DOHH2 (cell line): ENCODE data around the gene HYDIN.
"Not testable (repeated sequence)": the region's sequence is repeated elsewhere in the genome, so short reads cannot be mapped to it uniquely, and the experiment has no call there.

Experiments used
- H3F3A ChIP-seq: fragments of 200-600 bp; sonication (generic), shearing (Covaris generic); 2 replicates; pipeline ENCODE4 v1.6.0; 2016; ENCODE audit warnings: antibody characterized with exemption, mild to moderate bottlenecking; ENCODE audit not compliant: control insufficient read depth, insufficient read depth
- H3K27ac ChIP-seq: fragments of 200-600 bp; sonication (generic); 2 replicates; pipeline ENCODE4 v1.5.1; 2014; ENCODE audit warnings: low read depth, mild to moderate bottlenecking, low read length, moderate library complexity
- H3K27me3 ChIP-seq: fragments of 200-600 bp; sonication (generic); 2 replicates; pipeline ENCODE4 v1.6.1; 2014; ENCODE audit warnings: mild to moderate bottlenecking, low read length, mixed read lengths; ENCODE audit not compliant: control insufficient read depth
- H3K36me3 ChIP-seq: fragments of 200-600 bp; sonication (generic); 2 replicates; pipeline ENCODE4 v1.6.1; 2014; ENCODE audit warnings: mild to moderate bottlenecking, low read length, moderate library complexity, mixed read lengths; ENCODE audit not compliant: control insufficient read depth
- H3K4me1 ChIP-seq: fragments of 200-600 bp; sonication (generic); 2 replicates; pipeline ENCODE4 v1.6.1; 2014; ENCODE audit warnings: mild to moderate bottlenecking, low read length, mixed read lengths; ENCODE audit not compliant: control insufficient read depth
- H3K4me2 ChIP-seq: fragments of 200-600 bp; sonication (generic); 2 replicates; pipeline ENCODE4 v1.6.0; 2014; ENCODE audit warnings: mild to moderate bottlenecking, low read length, moderate library complexity
- H3K4me3 ChIP-seq: fragments of 200-600 bp; sonication (generic); 2 replicates; pipeline ENCODE4 v1.5.1; 2014; ENCODE audit warnings: mild to moderate bottlenecking, low read length, mixed read lengths
- H3K79me2 ChIP-seq: fragments of 200-600 bp; sonication (generic); 2 replicates; pipeline ENCODE4 v1.6.1; 2014; ENCODE audit warnings: mild to moderate bottlenecking, low read length, mixed read lengths; ENCODE audit not compliant: control insufficient read depth
- H3K9me2 ChIP-seq: fragments of 200-600 bp; sonication (generic); replicated peaks from 2 replicates; pipeline ENCODE4 v1.6.1; 2014; ENCODE audit warnings: mild to moderate bottlenecking, low read length, mixed read lengths; ENCODE audit not compliant: control insufficient read depth
- H3K9me3 ChIP-seq: fragments of 200-600 bp; sonication (generic); 2 replicates; pipeline ENCODE4 v1.6.1; 2014; ENCODE audit warnings: antibody characterized with exemption, low read length, mixed read lengths; ENCODE audit not compliant: control insufficient read depth, insufficient read depth
- H4K20me1 ChIP-seq: fragments of 200-600 bp; sonication (generic); 2 replicates; pipeline ENCODE4 v1.6.0; 2014; ENCODE audit warnings: low read depth, mild to moderate bottlenecking, antibody characterized with exemption, low read length, moderate library complexity; ENCODE audit not compliant: control insufficient read depth, insufficient read depth
- EZH2phosphoT487 ChIP-seq: fragments of 200-600 bp; sonication (generic); IDR thresholded peaks from 2 replicates; pipeline ENCODE4 v1.6.1; 2017; ENCODE audit warnings: borderline replicate concordance, mild to moderate bottlenecking, antibody characterized with exemption, low read length, moderate library complexity, mixed read lengths
- TF ChIP-seq, protein P1 (sequence below): fragments of 200-600 bp; sonication (generic); IDR thresholded peaks from one replicate; pipeline ENCODE4 v1.5.1; 2014; ENCODE audit warnings: antibody characterized with exemption, mild to moderate bottlenecking, low read depth, low read length; ENCODE audit not compliant: poor library complexity, severe bottlenecking

HYDIN gene

DNA sequence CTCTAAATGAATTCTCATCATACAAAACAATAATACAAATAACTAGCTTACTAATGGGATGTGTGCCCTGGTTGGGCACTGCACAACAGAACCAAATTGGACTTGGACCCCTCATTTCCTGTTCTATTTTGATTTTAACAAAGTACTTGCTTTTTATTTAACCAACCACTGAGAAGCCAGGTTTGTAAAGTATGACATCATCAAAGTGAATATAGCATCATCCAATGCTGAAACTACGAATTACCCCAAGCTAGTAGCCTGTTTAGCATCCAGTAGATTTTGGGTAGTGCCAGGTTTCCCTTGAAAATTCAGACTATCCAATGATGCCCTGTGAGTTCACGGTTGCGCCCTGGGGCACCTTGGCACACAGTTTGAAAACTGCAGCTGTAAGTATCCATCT is 51.0 kb downstream of the HYDIN start:
- H3K27ac ChIP-seq: no peak overlapping the region
- no peaks in the 10 kb centered on the region for H4K20me1 ChIP-seq
- no peak overlapping the region for H3K4me2 ChIP-seq
- H3K9me2 ChIP-seq: no peaks in the 10 kb centered on the region
- no peak overlapping the region for H3K4me3 ChIP-seq
- peaks cover 8% of the 10 kb centered on the region for H3K27me3 ChIP-seq
- no peaks in the 10 kb centered on the region for H3K36me3 ChIP-seq
- TF ChIP-seq, protein P1, sequence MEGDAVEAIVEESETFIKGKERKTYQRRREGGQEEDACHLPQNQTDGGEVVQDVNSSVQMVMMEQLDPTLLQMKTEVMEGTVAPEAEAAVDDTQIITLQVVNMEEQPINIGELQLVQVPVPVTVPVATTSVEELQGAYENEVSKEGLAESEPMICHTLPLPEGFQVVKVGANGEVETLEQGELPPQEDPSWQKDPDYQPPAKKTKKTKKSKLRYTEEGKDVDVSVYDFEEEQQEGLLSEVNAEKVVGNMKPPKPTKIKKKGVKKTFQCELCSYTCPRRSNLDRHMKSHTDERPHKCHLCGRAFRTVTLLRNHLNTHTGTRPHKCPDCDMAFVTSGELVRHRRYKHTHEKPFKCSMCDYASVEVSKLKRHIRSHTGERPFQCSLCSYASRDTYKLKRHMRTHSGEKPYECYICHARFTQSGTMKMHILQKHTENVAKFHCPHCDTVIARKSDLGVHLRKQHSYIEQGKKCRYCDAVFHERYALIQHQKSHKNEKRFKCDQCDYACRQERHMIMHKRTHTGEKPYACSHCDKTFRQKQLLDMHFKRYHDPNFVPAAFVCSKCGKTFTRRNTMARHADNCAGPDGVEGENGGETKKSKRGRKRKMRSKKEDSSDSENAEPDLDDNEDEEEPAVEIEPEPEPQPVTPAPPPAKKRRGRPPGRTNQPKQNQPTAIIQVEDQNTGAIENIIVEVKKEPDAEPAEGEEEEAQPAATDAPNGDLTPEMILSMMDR: no peak
- TF ChIP-seq EZH2phosphoT487: no peak
- no peaks in the 10 kb centered on the region for H3F3A ChIP-seq
- no peaks in the 10 kb centered on the region for H3K9me3 ChIP-seq
- no peaks in the 10 kb centered on the region for H3K4me1 ChIP-seq
- H3K79me2 ChIP-seq: no peaks in the 10 kb centered on the region

DNA sequence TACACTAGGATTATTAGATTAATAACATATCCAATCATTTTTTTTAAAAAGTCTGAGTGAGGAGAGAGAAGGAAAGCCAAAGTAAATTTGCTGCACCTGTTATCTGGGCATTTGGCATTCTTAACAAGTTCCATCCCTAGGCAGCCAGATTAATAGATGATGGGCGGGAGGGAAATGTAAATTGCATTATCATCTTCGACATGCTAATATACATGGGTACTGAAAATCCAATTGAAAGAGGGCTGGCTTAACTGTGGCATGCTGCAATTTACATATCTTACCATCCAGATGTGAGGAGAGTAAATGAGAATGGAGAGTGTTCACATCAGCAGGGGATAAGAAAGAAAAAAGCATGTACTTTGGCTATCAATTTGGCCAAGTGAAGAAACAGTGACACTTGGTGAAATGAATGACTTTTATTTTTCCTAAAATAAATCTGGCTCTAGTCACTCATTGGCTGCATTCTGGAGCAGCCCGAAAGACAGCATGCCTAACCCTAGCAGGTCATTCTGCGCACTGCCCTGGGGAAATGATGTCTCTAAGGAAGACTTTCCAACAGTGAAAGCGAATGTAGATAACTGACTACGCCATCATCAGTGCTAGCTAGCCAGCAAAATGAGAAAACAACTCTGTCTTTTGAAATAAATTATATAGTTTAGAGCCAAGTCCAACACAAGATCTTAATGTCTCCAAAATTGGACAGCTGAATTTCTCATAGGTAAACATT is 57.9 kb downstream of the HYDIN start:
- Histone ChIP-seq H3K9me2 (no peaks in the 10 kb centered on the region), H3K27ac (no peak overlapping the region), H3F3A (no peaks in the 10 kb centered on the region), H3K36me3 (no peaks in the 10 kb centered on the region), H3K4me3 (no peak overlapping the region), H3K9me3 (no peaks in the 10 kb centered on the region), H3K79me2 (no peaks in the 10 kb centered on the region), H3K4me2 (no peak overlapping the region), H3K27me3 (no peaks in the 10 kb centered on the region), H3K4me1 (no peaks in the 10 kb centered on the region), H4K20me1 (no peaks in the 10 kb centered on the region)
- TF ChIP-seq EZH2phosphoT487: no peak
- TF ChIP-seq, protein P1: no peak

DNA sequence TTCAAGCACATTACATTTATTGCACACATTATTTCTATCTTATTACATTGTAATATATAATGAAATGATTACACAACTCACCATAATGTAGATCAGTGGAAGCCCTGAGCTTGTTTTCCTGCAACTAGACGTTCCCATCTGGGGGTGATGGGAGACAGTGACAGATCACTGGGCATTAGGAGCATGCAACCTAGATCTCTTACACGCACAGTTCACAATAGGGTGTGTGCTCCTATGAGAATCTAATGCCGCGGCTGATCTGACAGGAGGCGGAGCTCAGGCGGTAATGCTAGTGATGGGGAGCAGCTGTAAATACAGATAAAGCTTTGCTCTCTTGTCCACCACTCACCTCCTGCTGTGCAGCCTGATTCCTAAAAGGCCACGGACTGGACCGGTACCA is 69.5 kb downstream of the HYDIN start:
- H3K27me3 ChIP-seq, H4K20me1 ChIP-seq, H3K4me1 ChIP-seq: not testable (repeated sequence)

DNA sequence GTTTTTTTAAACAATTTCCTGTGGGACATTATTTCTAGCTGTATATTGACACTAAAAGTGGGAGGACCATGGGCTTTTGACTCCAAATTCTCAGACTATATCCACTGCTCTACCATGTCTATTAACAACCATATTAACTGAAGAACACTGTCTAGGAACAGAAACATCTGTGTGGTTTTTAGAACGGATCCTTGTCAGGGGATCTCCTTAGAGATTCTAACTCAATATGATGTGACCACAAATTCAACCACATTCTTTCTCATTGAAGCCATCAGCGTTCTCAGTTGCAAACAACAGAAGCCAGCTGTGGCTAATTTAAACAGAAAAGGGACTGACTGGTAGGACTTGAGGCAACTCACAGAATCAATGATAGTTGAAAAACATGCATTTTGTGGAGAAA is 73.2 kb downstream of the HYDIN start:
- not testable (repeated sequence) for H3K4me2 ChIP-seq, H3K9me3 ChIP-seq, H3K4me1 ChIP-seq, H3K36me3 ChIP-seq, H3K9me2 ChIP-seq, H3K27me3 ChIP-seq, H3K4me3 ChIP-seq, H3K27ac ChIP-seq, H3F3A ChIP-seq, H3K79me2 ChIP-seq, H4K20me1 ChIP-seq

More for the DNA sequence above, 69.5 kb downstream of the HYDIN start:
- not testable (repeated sequence) for H3K79me2 ChIP-seq, H3K9me3 ChIP-seq, H3K27ac ChIP-seq, H3F3A ChIP-seq, H3K4me3 ChIP-seq, H3K4me2 ChIP-seq, H3K36me3 ChIP-seq, H3K9me2 ChIP-seq

DNA sequence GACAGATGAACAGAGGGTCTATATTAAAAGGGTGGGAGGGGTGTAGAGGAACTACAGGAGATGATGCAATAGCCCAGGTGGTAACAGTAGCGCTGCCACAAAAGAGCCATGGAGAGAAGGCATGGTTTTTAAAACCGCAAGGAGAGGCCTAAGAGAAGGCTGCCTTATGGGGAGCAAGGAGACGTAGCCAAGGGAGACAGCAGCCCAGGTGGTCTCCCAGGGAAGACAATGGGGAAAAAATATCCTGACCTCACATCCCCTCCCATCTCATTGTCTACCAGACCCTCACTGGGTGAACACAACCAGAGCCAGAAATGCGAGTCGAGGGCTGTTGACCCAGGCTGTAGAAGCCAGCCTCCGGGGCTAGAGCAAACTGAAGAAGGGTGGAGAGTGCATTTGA is 77.2 kb downstream of the HYDIN start:
- H3K36me3 ChIP-seq: not testable (repeated sequence)

DNA sequence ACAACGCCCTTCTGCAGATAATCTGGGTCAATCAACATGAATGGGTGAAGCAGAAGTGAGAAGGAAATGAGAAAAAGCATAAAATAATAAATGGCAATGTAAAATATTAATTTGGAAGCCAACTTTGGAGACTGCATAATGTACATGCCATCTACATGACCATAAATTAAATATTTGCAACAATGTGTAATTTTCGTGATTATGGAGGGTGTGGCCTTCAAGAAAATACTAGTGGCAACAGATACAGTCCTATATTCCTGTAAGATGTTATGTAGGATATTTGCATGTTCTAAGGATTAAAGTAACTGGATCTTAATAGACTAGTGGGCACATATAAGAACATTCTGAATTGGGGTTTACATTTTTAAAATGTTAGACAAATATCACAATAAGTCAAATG is 78.9 kb downstream of the HYDIN start:
- H3K27me3 ChIP-seq, H3K9me2 ChIP-seq, H3K4me1 ChIP-seq, H3K4me3 ChIP-seq, H3F3A ChIP-seq, H3K9me3 ChIP-seq, H3K36me3 ChIP-seq, H4K20me1 ChIP-seq, H3K79me2 ChIP-seq, H3K27ac ChIP-seq, H3K4me2 ChIP-seq: not testable (repeated sequence)

More for the DNA sequence above, 77.2 kb downstream of the HYDIN start:
- H3K27ac ChIP-seq, H3K27me3 ChIP-seq, H3K9me2 ChIP-seq, H4K20me1 ChIP-seq, H3F3A ChIP-seq, H3K4me1 ChIP-seq, H3K4me3 ChIP-seq, H3K4me2 ChIP-seq, H3K79me2 ChIP-seq, H3K9me3 ChIP-seq: not testable (repeated sequence)
